ENCODE measurements around the gene AQP12B. TPM values are rescaled to one million over a fixed set of nuclear protein-coding genes. Genes with fewer than 3 reads are reported as not detected.

Gene AQP12B
- total and polyA plus RNA-seq, 2 donors from 2014 or later, result not detected

GRCh38 chr2:240646176-240646899 is 36.3 kb downstream of the AQP12B start:
- FAIRE-seq (no peak), DNase-seq (peak in 1 of 5 donors; percentile 63)
- H3K36me3 ChIP-seq (ENCODE audit: control insufficient read depth in 2 of 3, insufficient read depth in 3 of 3, low read length in 3 of 3), result no peaks in the 10 kb centered on the region
- H3K27me3 ChIP-seq (ENCODE audit: control insufficient read depth, insufficient read depth, low read length), result no peaks in the 10 kb centered on the region
- no peak overlapping the region for H3K9ac ChIP-seq (ENCODE audit: low read length in 3 of 3)
- TF ChIP-seq CTCF (IDR thresholded peaks at IDR 0.05; ENCODE audit: borderline replicate concordance, extremely low read depth, insufficient read depth), result no peak
- intact Hi-C loops (cut with DNase I), result no loop called here
- no peak overlapping the region for H3K27ac ChIP-seq (ENCODE audit: low read depth in 2 of 2, low read length in 2 of 2)
- H3K4me1 ChIP-seq (ENCODE audit: control insufficient read depth in 2 of 3, insufficient read depth in 2 of 3, low read depth in 1 of 3, low read length in 3 of 3), result no peaks in the 10 kb centered on the region
- H3K9me3 ChIP-seq (ENCODE audit: control insufficient read depth in 2 of 3, insufficient read depth in 1 of 3, low read length in 3 of 3), result no peaks in the 10 kb centered on the region
- no peak overlapping the region for H3K4me3 ChIP-seq (ENCODE audit: low read length in 3 of 3)

GRCh38 chr2:240645801-240646175 is 36.9 kb downstream of the AQP12B start:
- H3K4me3 ChIP-seq (ENCODE audit: low read length in 3 of 3), result no peak overlapping the region
- H3K9me3 ChIP-seq (ENCODE audit: control insufficient read depth in 2 of 3, insufficient read depth in 1 of 3, low read length in 3 of 3), result no peaks in the 10 kb centered on the region
- intact Hi-C loops (cut with DNase I), result no loop called here
- DNase-seq, result no peak
- no peaks in the 10 kb centered on the region for H3K36me3 ChIP-seq (ENCODE audit: control insufficient read depth in 2 of 3, insufficient read depth in 3 of 3, low read length in 3 of 3)
- no peaks in the 10 kb centered on the region for H3K4me1 ChIP-seq (ENCODE audit: control insufficient read depth in 2 of 3, insufficient read depth in 2 of 3, low read depth in 1 of 3, low read length in 3 of 3)
- no peak overlapping the region for H3K9ac ChIP-seq (ENCODE audit: low read length in 3 of 3)
- H3K27ac ChIP-seq (ENCODE audit: low read depth in 2 of 2, low read length in 2 of 2), result no peak overlapping the region
- no peaks in the 10 kb centered on the region for H3K27me3 ChIP-seq (ENCODE audit: control insufficient read depth, insufficient read depth, low read length)
- no peak for TF ChIP-seq CTCF (IDR thresholded peaks at IDR 0.05; ENCODE audit: borderline replicate concordance, extremely low read depth, insufficient read depth)
- FAIRE-seq, result no peak

- Histone ChIP-seq H3K4me3 (ENCODE audit: low read length in 3 of 3) (no peak overlapping the region), H3K9ac (ENCODE audit: low read length in 3 of 3) (no peak overlapping the region), H3K36me3 (ENCODE audit: control insufficient read depth in 2 of 3, insufficient read depth in 3 of 3, low read length in 3 of 3) (no peaks in the 10 kb centered on the region), H3K9me3 (ENCODE audit: control insufficient read depth in 2 of 3, insufficient read depth in 1 of 3, low read length in 3 of 3) (no peaks in the 10 kb centered on the region), H3K27me3 (ENCODE audit: control insufficient read depth, insufficient read depth, low read length) (no peaks in the 10 kb centered on the region), H3K27ac (ENCODE audit: low read depth in 2 of 2, low read length in 2 of 2) (no peak overlapping the region), H3K4me1 (ENCODE audit: control insufficient read depth in 2 of 3, insufficient read depth in 2 of 3, low read depth in 1 of 3, low read length in 3 of 3) (no peaks in the 10 kb centered on the region)
- TF ChIP-seq CTCF (IDR thresholded peaks at IDR 0.05; ENCODE audit: borderline replicate concordance, extremely low read depth, insufficient read depth), result no peak
- intact Hi-C loops (cut with DNase I), result no loop called here
- DNase-seq (no peak), FAIRE-seq (no peak)
These were observed 37.3 kb downstream of the AQP12B start for GRCh38 chr2:240645346-240645745.
